ENCODE results near the gene RGMA.

Gene RGMA

DNA sequence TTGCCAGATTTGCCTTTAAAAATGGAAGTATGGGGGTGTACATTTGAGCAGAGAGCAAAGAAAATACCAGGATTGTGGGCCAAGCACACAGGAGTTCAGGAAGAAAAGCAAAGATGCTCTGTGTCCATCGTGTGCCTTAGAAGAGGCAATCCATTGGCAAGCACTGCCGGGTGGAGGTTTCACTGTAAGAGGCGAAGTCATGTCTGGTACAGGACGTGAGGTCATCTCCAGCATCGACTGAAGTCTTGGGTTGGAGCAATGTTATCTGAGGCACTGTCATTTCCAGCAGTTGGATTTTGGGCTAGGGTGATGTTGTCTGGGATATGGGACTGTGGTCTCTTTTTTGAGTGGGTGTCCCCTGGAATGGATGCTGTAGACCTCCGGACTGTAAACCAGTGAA is 4.8 kb upstream of the RGMA start:
- Histone ChIP-seq H3K36me3 (ENCODE audit: control insufficient read depth in 1 of 2, insufficient read depth in 2 of 2, low read length in 2 of 2) (no peaks in the 10 kb centered on the region), H3K27ac (ENCODE audit: low read depth, low read length) (no peak overlapping the region), H4K8ac (ENCODE audit: low read depth, low read length) (no peak overlapping the region), H3K4me1 (ENCODE audit: control insufficient read depth in 1 of 2, insufficient read depth in 2 of 2, low read length in 2 of 2) (peaks cover 0 to under 1% of the 10 kb centered on the region in 2 experiments), H3K79me2 (ENCODE audit: control insufficient read depth, insufficient read depth, low read length, poor library complexity) (no peaks in the 10 kb centered on the region), H4K12ac (ENCODE audit: low read depth, low read length) (no peak overlapping the region), H3K4me3 (ENCODE audit: low read depth, low read length) (no peak overlapping the region), H3K23ac (ENCODE audit: low read length) (no peak overlapping the region), H3K79me1 (ENCODE audit: low read length) (no peaks in the 10 kb centered on the region), H2AK5ac (ENCODE audit: low read length) (no peak overlapping the region), H3K9ac (ENCODE audit: low read length) (no peak overlapping the region), H2BK12ac (ENCODE audit: low read length) (no peak overlapping the region), H4K91ac (ENCODE audit: low read depth, low read length) (no peak overlapping the region), H3K14ac (ENCODE audit: low read length) (no peak overlapping the region), H2BK120ac (ENCODE audit: insufficient read depth, low read length, poor library complexity) (no peak overlapping the region), H3K4me2 (ENCODE audit: low read length) (no peak overlapping the region), H2AFZ (ENCODE audit: insufficient read depth, low read length, poor library complexity) (no peak overlapping the region), H3K4ac (ENCODE audit: low read depth, low read length) (no peak overlapping the region), H3K9me3 (ENCODE audit: insufficient read depth, low read depth, low read length) (peaks cover 5% of the 10 kb centered on the region), H3K18ac (ENCODE audit: low read length) (no peak overlapping the region), H2BK5ac (ENCODE audit: low read depth, low read length, poor library complexity) (no peak overlapping the region), H3K27me3 (ENCODE audit: insufficient read depth, low read length) (peaks cover 22% of the 10 kb centered on the region)
- no peak for DNase-seq
- no CpG with 5 or more reads among the region's 6 CpGs for WGBS (ENCODE audit: extremely low coverage, insufficient coverage, insufficient read length)

DNA sequence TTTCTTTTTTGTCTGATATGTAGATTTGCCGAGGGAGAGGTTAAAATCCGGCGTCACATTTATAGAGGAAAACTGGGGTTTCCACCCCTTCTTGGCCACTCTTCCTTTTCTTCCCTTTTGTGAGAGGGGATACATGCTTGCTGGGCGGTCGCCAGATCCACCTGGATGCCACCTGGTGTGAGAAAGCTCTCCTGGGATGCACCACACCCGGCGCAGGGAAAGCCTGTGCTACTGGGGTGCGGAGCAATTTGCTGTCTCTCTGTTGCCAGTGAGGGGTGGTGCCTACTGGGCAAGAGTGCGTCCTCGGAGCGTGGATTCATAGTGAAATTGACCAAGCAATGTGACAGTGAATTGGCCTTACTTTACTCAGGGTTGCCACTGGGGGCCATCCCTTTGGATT is 2.5 kb upstream of the RGMA start:
- Histone ChIP-seq H3K18ac (ENCODE audit: low read length) (no peak overlapping the region), H2BK120ac (ENCODE audit: insufficient read depth, low read length, poor library complexity) (no peak overlapping the region), H4K8ac (ENCODE audit: low read depth, low read length) (no peak overlapping the region), H3K4me1 (ENCODE audit: control insufficient read depth in 1 of 2, insufficient read depth in 2 of 2, low read length in 2 of 2) (peaks cover 7% of the 10 kb centered on the region in 2 experiments), H4K91ac (ENCODE audit: low read depth, low read length) (no peak overlapping the region), H3K4ac (ENCODE audit: low read depth, low read length) (no peak overlapping the region), H2BK5ac (ENCODE audit: low read depth, low read length, poor library complexity) (no peak overlapping the region), H3K9me3 (ENCODE audit: insufficient read depth, low read depth, low read length) (peaks cover 3% of the 10 kb centered on the region), H2AFZ (ENCODE audit: insufficient read depth, low read length, poor library complexity) (no peak overlapping the region), H2AK5ac (ENCODE audit: low read length) (no peak overlapping the region), H3K14ac (ENCODE audit: low read length) (no peak overlapping the region), H3K23ac (ENCODE audit: low read length) (no peak overlapping the region), H3K4me3 (ENCODE audit: low read depth, low read length) (no peak overlapping the region), H3K36me3 (ENCODE audit: control insufficient read depth in 1 of 2, insufficient read depth in 2 of 2, low read length in 2 of 2) (no peaks in the 10 kb centered on the region), H3K4me2 (ENCODE audit: low read length) (no peak overlapping the region), H3K27ac (ENCODE audit: low read depth, low read length) (no peak overlapping the region), H3K9ac (ENCODE audit: low read length) (no peak overlapping the region), H3K79me1 (ENCODE audit: low read length) (no peaks in the 10 kb centered on the region), H3K27me3 (ENCODE audit: insufficient read depth, low read length) (peaks cover 31% of the 10 kb centered on the region), H3K79me2 (ENCODE audit: control insufficient read depth, insufficient read depth, low read length, poor library complexity) (no peaks in the 10 kb centered on the region), H4K12ac (ENCODE audit: low read depth, low read length) (no peak overlapping the region), H2BK12ac (ENCODE audit: low read length) (no peak overlapping the region)
- no peak for DNase-seq
- WGBS (ENCODE audit: extremely low coverage, insufficient coverage, insufficient read length): no CpG with 5 or more reads among the region's 11 CpGs

DNA sequence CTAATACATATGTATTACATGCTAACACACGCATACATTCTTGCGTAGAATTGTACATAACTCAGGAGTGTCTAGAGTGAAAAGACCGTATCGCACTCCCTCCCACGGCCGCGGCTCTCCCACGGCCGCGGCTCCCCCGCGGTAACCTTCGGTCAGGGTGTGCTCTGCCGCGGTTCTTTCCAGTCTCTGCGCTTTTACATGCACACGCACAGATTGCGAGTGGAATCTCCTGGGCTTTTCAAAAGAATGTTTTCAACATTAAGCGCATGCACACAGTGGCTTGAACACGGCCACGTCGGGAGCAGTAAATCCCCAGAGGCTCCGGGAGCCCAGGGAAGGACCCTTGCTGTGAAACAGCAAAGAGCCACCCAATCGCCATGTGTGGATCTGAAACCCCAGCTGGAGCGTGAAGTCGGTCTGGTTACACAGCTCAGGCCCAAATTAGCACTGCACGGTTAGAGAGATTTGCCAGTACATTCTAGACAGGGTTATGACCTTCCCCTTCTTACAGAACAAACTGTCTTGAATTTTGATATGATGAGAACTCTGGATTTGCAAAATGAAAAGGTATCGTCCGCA is 805 bp upstream of the RGMA start:
- peaks cover 7% of the 10 kb centered on the region in 2 experiments for H3K4me1 ChIP-seq (ENCODE audit: control insufficient read depth in 1 of 2, insufficient read depth in 2 of 2, low read length in 2 of 2)
- no peak overlapping the region for H3K27ac ChIP-seq (ENCODE audit: low read depth, low read length)
- H4K8ac ChIP-seq (ENCODE audit: low read depth, low read length): no peak overlapping the region
- no peak overlapping the region for H3K4ac ChIP-seq (ENCODE audit: low read depth, low read length)
- H3K9me3 ChIP-seq (ENCODE audit: insufficient read depth, low read depth, low read length): peaks cover 3% of the 10 kb centered on the region
- H3K4me2 ChIP-seq (ENCODE audit: low read length): peak overlapping the region; percentile 30
- no peaks in the 10 kb centered on the region for H3K79me1 ChIP-seq (ENCODE audit: low read length)
- H3K4me3 ChIP-seq (ENCODE audit: low read depth, low read length): no peak overlapping the region
- H3K23ac ChIP-seq (ENCODE audit: low read length): no peak overlapping the region
- no peak overlapping the region for H3K18ac ChIP-seq (ENCODE audit: low read length)
- no CpG with 5 or more reads among the region's 29 CpGs for WGBS (ENCODE audit: extremely low coverage, insufficient coverage, insufficient read length)
- H4K12ac ChIP-seq (ENCODE audit: low read depth, low read length): no peak overlapping the region
- H3K79me2 ChIP-seq (ENCODE audit: control insufficient read depth, insufficient read depth, low read length, poor library complexity): no peaks in the 10 kb centered on the region
- H3K14ac ChIP-seq (ENCODE audit: low read length): no peak overlapping the region
- H2AFZ ChIP-seq (ENCODE audit: insufficient read depth, low read length, poor library complexity): no peak overlapping the region
- no peak overlapping the region for H3K9ac ChIP-seq (ENCODE audit: low read length)
- H4K91ac ChIP-seq (ENCODE audit: low read depth, low read length): no peak overlapping the region
- H2BK5ac ChIP-seq (ENCODE audit: low read depth, low read length, poor library complexity): no peak overlapping the region
- peaks cover 31% of the 10 kb centered on the region for H3K27me3 ChIP-seq (ENCODE audit: insufficient read depth, low read length)
- no peak overlapping the region for H2AK5ac ChIP-seq (ENCODE audit: low read length)
- H2BK120ac ChIP-seq (ENCODE audit: insufficient read depth, low read length, poor library complexity): no peak overlapping the region
- no peak overlapping the region for H2BK12ac ChIP-seq (ENCODE audit: low read length)
- no peak for DNase-seq
- H3K36me3 ChIP-seq (ENCODE audit: control insufficient read depth in 1 of 2, insufficient read depth in 2 of 2, low read length in 2 of 2): no peaks in the 10 kb centered on the region

DNA sequence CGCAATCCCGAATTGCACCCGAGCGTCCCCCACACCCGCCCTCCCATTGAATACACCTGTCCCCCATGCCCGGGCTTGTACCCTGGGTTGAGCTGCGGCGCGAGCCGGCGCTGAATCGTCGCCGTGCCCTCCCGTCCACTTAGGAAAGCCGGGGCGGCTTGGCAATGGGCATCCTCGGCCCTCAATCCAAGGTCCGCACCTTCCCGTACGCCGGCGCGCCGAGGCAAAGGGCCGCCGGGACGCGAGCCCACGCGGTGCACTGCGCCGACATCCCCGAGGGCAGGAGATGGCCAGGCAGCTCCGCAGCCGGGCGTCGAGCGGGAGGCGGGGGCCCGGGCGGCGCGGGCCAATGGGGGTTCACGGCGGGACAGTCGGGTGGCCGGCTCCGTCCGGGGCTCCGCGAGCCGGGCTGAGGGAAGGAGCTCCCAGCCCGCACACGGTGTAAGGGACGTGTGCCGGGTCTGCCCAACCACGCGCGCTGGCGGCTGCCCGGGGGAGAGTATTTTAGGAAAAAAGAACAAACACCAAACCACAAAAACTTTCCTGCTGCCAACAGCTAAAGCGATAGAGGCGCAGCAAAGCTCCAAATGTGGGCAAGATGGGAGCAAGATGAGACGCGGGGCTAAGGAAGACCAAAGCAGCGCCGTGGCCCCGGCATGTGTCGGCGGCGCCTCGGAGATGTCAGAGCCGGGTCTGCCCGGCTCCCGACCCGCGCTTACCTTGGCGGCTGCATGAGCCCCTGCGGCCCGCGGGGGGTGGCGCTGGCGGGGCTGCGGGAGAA is 621 bp downstream of the RGMA start:
- H3K4ac ChIP-seq (ENCODE audit: low read depth, low read length): no peak overlapping the region
- H3K79me1 ChIP-seq (ENCODE audit: low read length): no peaks in the 10 kb centered on the region
- no peak overlapping the region for H3K14ac ChIP-seq (ENCODE audit: low read length)
- no peaks in the 10 kb centered on the region for H3K79me2 ChIP-seq (ENCODE audit: control insufficient read depth, insufficient read depth, low read length, poor library complexity)
- peak overlapping the region; percentile 87 for H3K4me2 ChIP-seq (ENCODE audit: low read length)
- H3K4me1 ChIP-seq (ENCODE audit: control insufficient read depth in 1 of 2, insufficient read depth in 2 of 2, low read length in 2 of 2): peaks cover 7% of the 10 kb centered on the region in 2 experiments
- H3K18ac ChIP-seq (ENCODE audit: low read length): no peak overlapping the region
- no peak overlapping the region for H4K8ac ChIP-seq (ENCODE audit: low read depth, low read length)
- H3K9ac ChIP-seq (ENCODE audit: low read length): no peak overlapping the region
- WGBS (ENCODE audit: extremely low coverage, insufficient coverage, insufficient read length): no CpG with 5 or more reads among the region's 85 CpGs
- peaks cover 3% of the 10 kb centered on the region for H3K9me3 ChIP-seq (ENCODE audit: insufficient read depth, low read depth, low read length)
- peak in 1 of 2 donors; percentile 33 for DNase-seq
- H2AK5ac ChIP-seq (ENCODE audit: low read length): no peak overlapping the region
- no peak overlapping the region for H2BK120ac ChIP-seq (ENCODE audit: insufficient read depth, low read length, poor library complexity)
- H2BK12ac ChIP-seq (ENCODE audit: low read length): no peak overlapping the region
- H3K27me3 ChIP-seq (ENCODE audit: insufficient read depth, low read length): peaks cover 31% of the 10 kb centered on the region
- no peak overlapping the region for H4K12ac ChIP-seq (ENCODE audit: low read depth, low read length)
- no peak overlapping the region for H2BK5ac ChIP-seq (ENCODE audit: low read depth, low read length, poor library complexity)
- H4K91ac ChIP-seq (ENCODE audit: low read depth, low read length): no peak overlapping the region
- H3K4me3 ChIP-seq (ENCODE audit: low read depth, low read length): peak overlapping the region; percentile 54
- no peak overlapping the region for H3K27ac ChIP-seq (ENCODE audit: low read depth, low read length)
- no peak overlapping the region for H2AFZ ChIP-seq (ENCODE audit: insufficient read depth, low read length, poor library complexity)
- H3K23ac ChIP-seq (ENCODE audit: low read length): no peak overlapping the region
- no peaks in the 10 kb centered on the region for H3K36me3 ChIP-seq (ENCODE audit: control insufficient read depth in 1 of 2, insufficient read depth in 2 of 2, low read length in 2 of 2)
